ENCODE data around the gene EVA1A.
"Not testable (repeated sequence)": the region's sequence is repeated elsewhere in the genome, so short reads cannot be mapped to it uniquely, and the experiment has no call there.

The EVA1A gene

DNA sequence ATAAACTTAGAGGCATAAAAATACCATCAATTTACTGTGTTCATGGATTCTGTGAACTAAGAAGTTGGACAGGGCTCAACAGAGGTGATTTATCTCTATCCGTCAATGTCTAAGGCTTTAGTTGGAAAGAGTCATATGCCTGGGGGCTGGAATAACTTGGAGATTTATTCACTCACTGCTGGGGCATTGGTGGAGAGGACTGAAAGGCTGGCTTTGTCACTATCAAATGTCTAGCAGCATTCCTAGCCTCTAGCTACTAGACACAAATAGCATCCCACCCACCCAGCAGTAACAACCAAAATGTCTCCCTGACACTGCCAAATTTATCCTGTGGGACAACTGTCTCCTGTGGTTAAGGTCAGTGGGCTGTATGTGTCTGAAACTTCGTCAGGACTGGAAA lies 71.0 kb downstream of the EVA1A start:
- H3K36me3 ChIP-seq (ENCODE audit: control insufficient read depth, insufficient read depth, low read length): no peaks in the 10 kb centered on the region
- no peaks in the 10 kb centered on the region for H3K27me3 ChIP-seq (ENCODE audit: control insufficient read depth, insufficient read depth, low read length)
- H3K4me1 ChIP-seq (ENCODE audit: control insufficient read depth, insufficient read depth, low read length): no peaks in the 10 kb centered on the region
- H3K9ac ChIP-seq (ENCODE audit: low read length): no peak overlapping the region
- H3K4me3 ChIP-seq (ENCODE audit: low read length): no peak overlapping the region
- H3K27ac ChIP-seq (ENCODE audit: low read depth, low read length): no peak overlapping the region

DNA sequence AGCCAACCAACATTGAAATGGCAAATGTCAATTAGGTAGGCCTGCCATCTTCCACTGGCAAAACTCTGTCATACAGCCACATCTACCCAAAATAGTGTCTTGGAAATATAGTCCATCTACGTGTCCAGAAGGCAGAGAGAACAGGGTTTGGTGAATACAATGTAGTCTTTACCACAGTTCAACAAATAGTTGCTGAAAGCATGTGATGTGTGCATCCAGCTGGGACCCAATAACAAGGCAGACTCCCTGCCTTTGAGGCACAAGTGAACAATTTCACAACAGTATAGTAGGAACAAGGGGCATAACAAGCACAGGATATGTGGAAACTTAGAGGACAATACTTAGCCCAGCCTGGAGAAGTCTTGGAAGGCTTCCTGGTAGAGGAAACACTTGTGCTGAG lies 72.6 kb downstream of the EVA1A start:
- Histone ChIP-seq H3K4me1 (ENCODE audit: control insufficient read depth, insufficient read depth, low read length) (no peaks in the 10 kb centered on the region), H3K27ac (ENCODE audit: low read depth, low read length) (no peak overlapping the region), H3K27me3 (ENCODE audit: control insufficient read depth, insufficient read depth, low read length) (no peaks in the 10 kb centered on the region), H3K9ac (ENCODE audit: low read length) (no peak overlapping the region), H3K36me3 (ENCODE audit: control insufficient read depth, insufficient read depth, low read length) (no peaks in the 10 kb centered on the region), H3K4me3 (ENCODE audit: low read length) (no peak overlapping the region)

DNA sequence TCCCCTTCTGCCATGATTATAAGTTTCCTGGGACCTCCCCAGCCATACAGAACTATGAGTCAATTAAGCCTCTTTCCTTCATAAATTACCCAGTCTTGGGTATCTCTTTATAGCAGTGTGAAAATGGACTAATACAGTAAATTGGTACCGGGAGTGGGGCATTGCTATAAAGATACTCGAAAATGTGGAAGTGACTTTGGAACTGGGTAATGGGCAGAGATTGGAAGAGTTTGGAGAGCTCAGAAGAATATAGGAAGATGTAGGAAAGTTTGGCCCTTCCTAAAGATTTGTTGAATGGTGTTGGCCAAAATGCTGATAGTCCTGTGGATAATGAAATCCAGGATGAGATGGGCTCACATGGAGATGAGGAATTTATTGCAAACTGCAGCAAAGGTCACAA lies 74.0 kb downstream of the EVA1A start:
- H3K27ac ChIP-seq (ENCODE audit: low read depth, low read length); H3K9ac ChIP-seq (ENCODE audit: low read length); H3K36me3 ChIP-seq (ENCODE audit: control insufficient read depth, insufficient read depth, low read length); H3K4me3 ChIP-seq (ENCODE audit: low read length); H3K27me3 ChIP-seq (ENCODE audit: control insufficient read depth, insufficient read depth, low read length); H3K4me1 ChIP-seq (ENCODE audit: control insufficient read depth, insufficient read depth, low read length): not testable (repeated sequence)

DNA sequence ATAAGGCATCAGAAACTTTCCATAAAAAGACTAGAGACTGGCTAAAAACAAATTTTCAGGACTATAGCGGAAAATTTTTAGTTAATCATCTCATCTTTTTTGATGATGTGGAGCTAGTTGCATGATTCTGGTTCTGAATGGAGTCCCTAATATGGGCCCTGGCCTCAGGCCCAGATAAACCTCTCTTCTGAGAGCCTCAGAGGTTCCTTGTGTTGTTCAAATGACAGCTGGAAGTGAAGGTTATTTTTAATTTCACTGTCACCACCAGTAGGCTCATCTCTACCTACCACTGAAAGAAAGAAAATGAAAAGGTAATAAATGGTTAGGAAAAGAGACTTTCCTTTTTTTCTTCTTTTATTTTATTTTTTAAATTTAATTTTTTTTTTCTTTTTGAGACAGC lies 75.9 kb downstream of the EVA1A start:
- Histone ChIP-seq H3K4me1 (ENCODE audit: control insufficient read depth, insufficient read depth, low read length) (no peaks in the 10 kb centered on the region), H3K4me3 (ENCODE audit: low read length) (no peak overlapping the region), H3K36me3 (ENCODE audit: control insufficient read depth, insufficient read depth, low read length) (no peaks in the 10 kb centered on the region), H3K27ac (ENCODE audit: low read depth, low read length) (no peak overlapping the region), H3K27me3 (ENCODE audit: control insufficient read depth, insufficient read depth, low read length) (no peaks in the 10 kb centered on the region), H3K9ac (ENCODE audit: low read length) (no peak overlapping the region)

DNA sequence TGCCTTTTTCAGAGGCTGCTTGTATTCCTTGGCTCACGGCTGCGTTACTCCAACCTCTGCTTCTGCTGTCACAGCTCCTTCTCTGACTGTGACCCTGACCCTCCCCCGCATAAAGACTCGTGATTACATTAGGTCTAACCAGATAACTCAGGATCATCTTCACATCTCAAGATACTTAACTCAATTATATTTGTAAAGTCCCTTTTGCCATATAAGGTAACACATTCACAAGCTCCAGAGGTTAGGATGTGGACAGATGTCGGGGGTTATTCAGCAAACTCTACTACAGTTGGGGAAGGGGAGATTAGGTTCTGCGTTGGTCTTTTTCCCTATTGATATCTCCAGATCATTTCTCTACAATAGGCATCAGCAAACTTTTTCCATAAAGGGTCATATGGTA lies 76.9 kb downstream of the EVA1A start:
- Histone ChIP-seq H3K4me1 (ENCODE audit: control insufficient read depth, insufficient read depth, low read length) (no peaks in the 10 kb centered on the region), H3K36me3 (ENCODE audit: control insufficient read depth, insufficient read depth, low read length) (no peaks in the 10 kb centered on the region), H3K4me3 (ENCODE audit: low read length) (no peak overlapping the region), H3K27ac (ENCODE audit: low read depth, low read length) (no peak overlapping the region), H3K9ac (ENCODE audit: low read length) (no peak overlapping the region), H3K27me3 (ENCODE audit: control insufficient read depth, insufficient read depth, low read length) (no peaks in the 10 kb centered on the region)

DNA sequence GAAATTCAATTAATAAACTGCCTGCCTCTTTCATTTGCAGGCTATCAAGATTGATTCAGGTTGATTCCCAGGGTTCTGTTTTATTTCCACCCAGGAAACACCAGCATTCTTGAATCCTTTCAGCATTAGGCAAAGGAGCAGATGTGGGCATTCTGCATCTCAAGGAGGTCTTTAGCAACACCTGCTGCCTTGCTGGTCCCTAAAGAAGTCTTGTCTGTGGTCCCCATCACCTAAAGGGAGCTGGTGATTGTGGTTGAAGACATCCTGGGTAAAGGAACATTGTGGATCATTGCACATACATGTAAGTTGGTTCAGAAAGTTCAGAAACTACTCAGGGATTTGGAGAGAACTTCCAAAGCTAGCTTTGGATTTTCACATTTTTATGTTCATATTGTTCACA lies 78.3 kb downstream of the EVA1A start:
- Histone ChIP-seq H3K4me3 (ENCODE audit: low read length) (no peak overlapping the region), H3K27ac (ENCODE audit: low read depth, low read length) (no peak overlapping the region), H3K27me3 (ENCODE audit: control insufficient read depth, insufficient read depth, low read length) (no peaks in the 10 kb centered on the region), H3K9ac (ENCODE audit: low read length) (no peak overlapping the region), H3K36me3 (ENCODE audit: control insufficient read depth, insufficient read depth, low read length) (no peaks in the 10 kb centered on the region), H3K4me1 (ENCODE audit: control insufficient read depth, insufficient read depth, low read length) (no peaks in the 10 kb centered on the region)

DNA sequence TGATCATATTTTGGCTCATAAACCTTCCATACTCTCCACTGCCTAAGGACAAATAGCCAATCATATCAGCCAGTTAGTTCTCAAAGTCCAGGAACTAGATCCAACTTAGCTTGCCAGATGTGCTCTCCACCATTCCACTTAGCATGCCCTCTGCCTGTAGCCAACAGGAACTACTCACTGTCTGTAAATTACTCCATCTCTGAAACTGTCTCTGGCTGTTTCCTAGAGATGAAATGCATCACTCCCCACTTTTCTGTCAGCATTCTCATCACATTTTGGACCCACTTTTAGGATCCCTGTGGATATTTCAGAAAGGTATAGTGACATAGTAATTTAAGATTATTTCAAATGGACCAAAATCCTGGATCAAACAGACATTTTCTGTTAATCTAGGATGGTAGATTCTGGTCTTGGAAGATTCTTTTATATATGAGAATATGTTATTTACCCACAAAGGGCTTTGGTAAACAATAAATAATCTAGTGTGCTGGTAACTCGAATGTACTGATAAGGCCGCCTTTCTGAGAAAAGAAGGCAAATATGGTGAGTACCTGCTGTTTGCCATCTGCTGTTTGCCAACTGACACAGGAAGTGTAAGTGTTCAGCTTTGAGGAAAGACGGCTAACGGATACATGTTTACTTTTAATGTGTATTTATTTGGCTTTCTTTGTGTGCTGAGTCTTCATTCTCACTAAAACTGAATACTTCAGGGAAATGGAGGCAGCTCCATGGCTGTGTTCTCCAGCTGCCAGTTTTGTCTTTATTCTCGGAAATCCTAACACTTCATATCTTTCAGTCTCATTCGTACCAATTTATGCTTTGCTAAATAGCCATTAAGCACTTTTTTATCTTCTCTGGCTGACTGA lies 79.5 kb downstream of the EVA1A start:
- H3K36me3 ChIP-seq (ENCODE audit: control insufficient read depth, insufficient read depth, low read length): no peaks in the 10 kb centered on the region
- no peak overlapping the region for H3K4me3 ChIP-seq (ENCODE audit: low read length)
- no peak overlapping the region for H3K9ac ChIP-seq (ENCODE audit: low read length)
- no peaks in the 10 kb centered on the region for H3K4me1 ChIP-seq (ENCODE audit: control insufficient read depth, insufficient read depth, low read length)
- no peak overlapping the region for H3K27ac ChIP-seq (ENCODE audit: low read depth, low read length)
- H3K27me3 ChIP-seq (ENCODE audit: control insufficient read depth, insufficient read depth, low read length): no peaks in the 10 kb centered on the region

DNA sequence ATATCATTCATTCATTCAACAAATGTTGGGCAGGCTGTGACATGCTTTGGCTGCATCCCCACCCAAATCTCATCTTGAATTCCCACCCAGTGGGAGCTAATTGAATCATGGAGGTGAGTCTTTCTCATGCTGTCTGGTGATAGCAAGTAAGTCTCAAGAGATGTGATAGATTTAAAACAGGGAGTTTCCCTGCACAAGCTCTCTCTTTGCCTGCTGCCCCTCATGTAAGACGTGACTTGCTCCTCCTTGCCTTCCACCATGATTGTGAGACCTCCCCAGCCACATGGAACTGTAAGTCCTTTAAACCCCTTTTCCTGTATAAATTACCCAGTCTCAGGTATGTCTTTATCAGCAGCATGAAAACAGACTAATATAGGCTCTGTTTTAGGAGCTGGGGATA lies 83.0 kb downstream of the EVA1A start:
- not testable (repeated sequence) for H3K4me1 ChIP-seq (ENCODE audit: control insufficient read depth, insufficient read depth, low read length); H3K27me3 ChIP-seq (ENCODE audit: control insufficient read depth, insufficient read depth, low read length); H3K4me3 ChIP-seq (ENCODE audit: low read length); H3K9ac ChIP-seq (ENCODE audit: low read length); H3K36me3 ChIP-seq (ENCODE audit: control insufficient read depth, insufficient read depth, low read length); H3K27ac ChIP-seq (ENCODE audit: low read depth, low read length)

DNA sequence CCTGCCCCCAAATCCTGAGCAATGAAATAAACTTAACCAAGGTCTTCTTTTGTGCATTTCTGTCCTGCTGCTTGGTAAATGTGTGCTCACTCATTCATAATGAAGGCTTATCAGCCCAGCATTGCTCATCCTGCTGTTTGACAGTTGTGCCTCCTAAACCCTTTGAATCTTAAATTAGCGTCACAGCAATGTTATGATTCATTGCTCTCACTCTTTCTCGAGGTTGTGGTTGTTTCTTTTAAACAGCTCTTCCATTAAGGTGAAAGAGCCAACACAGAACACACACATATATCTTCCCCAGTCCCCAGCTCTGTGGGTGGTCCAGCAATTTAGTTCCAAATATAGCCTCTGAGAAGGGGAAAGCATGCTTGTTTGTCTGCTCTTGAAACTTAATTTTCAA lies 84.0 kb downstream of the EVA1A start:
- Histone ChIP-seq H3K27ac (ENCODE audit: low read depth, low read length) (no peak overlapping the region), H3K4me1 (ENCODE audit: control insufficient read depth, insufficient read depth, low read length) (no peaks in the 10 kb centered on the region), H3K4me3 (ENCODE audit: low read length) (no peak overlapping the region), H3K36me3 (ENCODE audit: control insufficient read depth, insufficient read depth, low read length) (no peaks in the 10 kb centered on the region), H3K27me3 (ENCODE audit: control insufficient read depth, insufficient read depth, low read length) (no peaks in the 10 kb centered on the region), H3K9ac (ENCODE audit: low read length) (no peak overlapping the region)

DNA sequence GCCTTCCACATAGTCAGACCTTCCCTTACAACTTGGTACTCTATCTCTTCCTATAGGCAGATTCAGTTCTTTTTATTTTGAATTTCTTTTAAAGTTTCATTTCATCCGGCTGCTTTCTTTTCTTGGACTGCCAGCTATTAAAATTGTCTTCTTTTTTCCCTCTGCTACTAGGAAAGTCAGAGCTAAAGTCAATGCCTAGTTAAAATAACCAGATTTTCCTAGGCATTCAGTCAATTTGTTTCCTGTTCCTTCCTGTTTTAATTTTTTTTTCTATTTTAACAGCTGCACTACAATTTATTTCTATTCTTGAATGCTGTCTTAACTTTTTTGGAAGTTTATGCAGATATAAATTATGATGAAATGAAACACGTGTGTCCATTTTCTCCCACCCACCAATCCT lies 84.8 kb downstream of the EVA1A start:
- no peak overlapping the region for H3K27ac ChIP-seq (ENCODE audit: low read depth, low read length)
- no peaks in the 10 kb centered on the region for H3K27me3 ChIP-seq (ENCODE audit: control insufficient read depth, insufficient read depth, low read length)
- H3K36me3 ChIP-seq (ENCODE audit: control insufficient read depth, insufficient read depth, low read length): no peaks in the 10 kb centered on the region
- H3K9ac ChIP-seq (ENCODE audit: low read length): no peak overlapping the region
- H3K4me1 ChIP-seq (ENCODE audit: control insufficient read depth, insufficient read depth, low read length): no peaks in the 10 kb centered on the region
- H3K4me3 ChIP-seq (ENCODE audit: low read length): no peak overlapping the region

DNA sequence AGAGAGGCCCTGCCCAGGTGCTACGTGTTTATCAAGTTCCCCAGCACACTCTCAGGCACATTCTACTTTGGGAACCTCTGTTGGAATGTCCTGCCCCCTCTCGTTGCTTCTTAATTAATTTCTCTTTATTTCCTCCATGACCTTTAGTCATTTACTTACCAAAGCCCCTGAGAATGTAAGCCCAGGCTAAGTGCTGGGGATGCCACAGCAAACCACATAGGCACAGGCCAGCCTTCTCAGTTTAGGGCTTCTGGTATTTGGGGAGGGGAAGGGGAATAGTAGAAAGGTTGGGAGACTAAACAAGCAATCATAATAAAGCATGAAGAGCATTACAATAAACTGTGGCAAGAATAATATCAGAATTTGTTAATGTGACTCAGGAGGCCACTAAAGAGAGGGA lies 85.7 kb downstream of the EVA1A start:
- no peak overlapping the region for H3K9ac ChIP-seq (ENCODE audit: low read length)
- no peaks in the 10 kb centered on the region for H3K27me3 ChIP-seq (ENCODE audit: control insufficient read depth, insufficient read depth, low read length)

DNA sequence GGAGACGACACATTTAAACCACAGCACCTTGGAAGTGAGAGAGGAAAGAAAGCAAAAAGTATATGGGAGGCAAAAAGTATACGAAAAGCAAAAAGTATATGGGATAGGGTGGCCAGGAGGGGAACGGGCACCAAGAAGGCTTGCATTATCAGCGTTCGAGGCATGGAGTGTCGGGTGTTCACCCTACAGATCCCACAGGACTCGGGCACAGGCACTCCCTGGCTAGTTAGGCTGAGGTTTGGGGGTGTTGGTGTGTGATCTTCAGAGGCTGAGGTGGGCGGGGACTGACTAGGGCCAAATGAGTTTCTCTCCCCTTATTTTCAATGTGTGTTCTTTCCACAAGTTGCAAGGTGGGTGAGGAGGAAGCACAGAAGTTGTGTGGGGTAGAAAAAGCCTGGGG lies 86.6 kb downstream of the EVA1A start:
- Histone ChIP-seq H3K4me1 (ENCODE audit: control insufficient read depth, insufficient read depth, low read length) (no peaks in the 10 kb centered on the region), H3K9ac (ENCODE audit: low read length) (no peak overlapping the region), H3K4me3 (ENCODE audit: low read length) (no peak overlapping the region), H3K36me3 (ENCODE audit: control insufficient read depth, insufficient read depth, low read length) (no peaks in the 10 kb centered on the region), H3K27ac (ENCODE audit: low read depth, low read length) (no peak overlapping the region), H3K27me3 (ENCODE audit: control insufficient read depth, insufficient read depth, low read length) (no peaks in the 10 kb centered on the region)

More for the DNA sequence above, 85.7 kb downstream of the EVA1A start:
- Histone ChIP-seq H3K4me3 (ENCODE audit: low read length) (no peak overlapping the region), H3K4me1 (ENCODE audit: control insufficient read depth, insufficient read depth, low read length) (no peaks in the 10 kb centered on the region), H3K36me3 (ENCODE audit: control insufficient read depth, insufficient read depth, low read length) (no peaks in the 10 kb centered on the region), H3K27ac (ENCODE audit: low read depth, low read length) (no peak overlapping the region)

DNA sequence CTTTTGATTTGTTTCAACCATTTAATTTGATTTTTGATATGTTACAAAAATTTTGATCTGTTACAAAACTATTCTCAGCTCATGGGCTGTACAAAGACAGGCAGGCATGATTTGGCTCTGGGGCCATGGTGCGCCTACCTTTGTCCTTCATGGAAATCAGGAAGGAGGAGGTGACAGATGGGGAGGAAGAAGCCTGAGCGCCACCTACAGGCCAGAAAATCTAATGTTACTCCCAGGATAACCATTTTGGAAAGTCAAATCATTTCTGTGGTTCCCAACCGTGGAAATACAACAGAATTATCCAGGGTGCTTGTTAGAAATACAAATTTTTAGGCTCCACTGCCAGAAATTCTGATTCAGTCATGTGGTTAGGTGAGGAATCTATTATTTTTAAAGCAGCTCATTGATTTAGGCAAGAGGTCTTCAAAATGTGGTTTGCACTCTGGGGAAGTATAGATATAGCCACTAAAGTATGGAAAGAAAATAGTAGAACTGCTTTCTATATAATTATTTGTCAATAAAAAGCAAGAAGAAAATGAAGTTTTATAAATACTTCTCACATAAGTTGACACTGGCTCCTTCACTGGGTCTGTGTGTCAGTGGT lies 93.9 kb downstream of the EVA1A start:
- H3K36me3 ChIP-seq (ENCODE audit: control insufficient read depth, insufficient read depth, low read length): no peaks in the 10 kb centered on the region
- H3K9ac ChIP-seq (ENCODE audit: low read length): no peak overlapping the region
- H3K4me3 ChIP-seq (ENCODE audit: low read length): no peak overlapping the region
- no peaks in the 10 kb centered on the region for H3K4me1 ChIP-seq (ENCODE audit: control insufficient read depth, insufficient read depth, low read length)
- H3K27me3 ChIP-seq (ENCODE audit: control insufficient read depth, insufficient read depth, low read length): no peaks in the 10 kb centered on the region
- H3K27ac ChIP-seq (ENCODE audit: low read depth, low read length): no peak overlapping the region

Measured in rectal smooth muscle tissue (tissue), 1 donor.